ENCODE data around the gene DDI2.
A peak's percentile ranks its signal among the peaks of the same experiment; 100 is the strongest.
"Not testable (repeated sequence)": the region's sequence is repeated elsewhere in the genome, so short reads cannot be mapped to it uniquely, and the experiment has no call there.

The DDI2 gene

GRCh38 chr1:15603050-15603965 is 13.9 kb upstream of the DDI2 start:
- Histone ChIP-seq H3K9ac (ENCODE audit: insufficient read length) (peak overlapping the region; percentile 41), H3K9me3 (ENCODE audit: low read depth, low read length) (no peaks in the 10 kb centered on the region), H3K4me3 (peak overlapping the region; percentile 80), H3K36me3 (ENCODE audit: insufficient read depth, low read length) (no peaks in the 10 kb centered on the region), H3K27ac (no peak overlapping the region)
- peak; percentile 58 for DNase-seq (ENCODE audit: low read depth, low spot score)
- TF ChIP-seq FOXP2 (optimal IDR thresholded peaks at IDR 0.05; ENCODE audit: control extremely low read depth, extremely low read length, insufficient read depth) (no peak), POLR2AphosphoS5 (IDR thresholded peaks at IDR 0.05; ENCODE audit: borderline replicate concordance, low read depth, low read length) (peak; percentile 81)

- not testable (repeated sequence) for H3K9ac ChIP-seq (ENCODE audit: insufficient read length); H3K27ac ChIP-seq; H3K9me3 ChIP-seq (ENCODE audit: low read depth, low read length); DNase-seq (ENCODE audit: low read depth, low spot score); H3K36me3 ChIP-seq (ENCODE audit: insufficient read depth, low read length)
- peak overlapping the region; percentile 80 for H3K4me3 ChIP-seq
Observed at GRCh38 chr1:15603966-15604282, 13.3 kb upstream of the DDI2 start.

GRCh38 chr1:15604400-15604799 is 12.9 kb upstream of the DDI2 start:
- not testable (repeated sequence) for H3K4me3 ChIP-seq; H3K9ac ChIP-seq (ENCODE audit: insufficient read length); H3K9me3 ChIP-seq (ENCODE audit: low read depth, low read length); H3K27ac ChIP-seq; DNase-seq (ENCODE audit: low read depth, low spot score); H3K36me3 ChIP-seq (ENCODE audit: insufficient read depth, low read length)

GRCh38 chr1:15605398-15606383 is 11.6 kb upstream of the DDI2 start:
- no peak for DNase-seq (ENCODE audit: low read depth, low spot score)
- Histone ChIP-seq H3K9ac (ENCODE audit: insufficient read length) (no peak overlapping the region), H3K36me3 (ENCODE audit: insufficient read depth, low read length) (no peaks in the 10 kb centered on the region), H3K9me3 (ENCODE audit: low read depth, low read length) (no peaks in the 10 kb centered on the region), H3K4me3 (no peak overlapping the region), H3K27ac (no peak overlapping the region)
- TF ChIP-seq FOXP2 (optimal IDR thresholded peaks at IDR 0.05; ENCODE audit: control extremely low read depth, extremely low read length, insufficient read depth) (no peak), POLR2AphosphoS5 (IDR thresholded peaks at IDR 0.05; ENCODE audit: borderline replicate concordance, low read depth, low read length) (no peak)

GRCh38 chr1:15609631-15610030 is 7.6 kb upstream of the DDI2 start:
- H3K4me3 ChIP-seq, result no peak overlapping the region
- no peak for TF ChIP-seq FOXP2 (optimal IDR thresholded peaks at IDR 0.05; ENCODE audit: control extremely low read depth, extremely low read length, insufficient read depth)
- no peak for TF ChIP-seq POLR2AphosphoS5 (IDR thresholded peaks at IDR 0.05; ENCODE audit: borderline replicate concordance, low read depth, low read length)
- TF ChIP-seq EZH2 (IDR thresholded peaks at IDR 0.05), result no peak
- H3K36me3 ChIP-seq (ENCODE audit: insufficient read depth, low read length), result no peaks in the 10 kb centered on the region
- H3K9ac ChIP-seq (ENCODE audit: insufficient read length), result no peak overlapping the region
- no peak for DNase-seq (ENCODE audit: low read depth, low spot score)
- H3K9me3 ChIP-seq (ENCODE audit: low read depth, low read length), result no peaks in the 10 kb centered on the region
- H3K27ac ChIP-seq, result no peak overlapping the region

GRCh38 chr1:15610167-15610566 is 7.1 kb upstream of the DDI2 start:
- H3K27ac ChIP-seq, result no peak overlapping the region
- no peaks in the 10 kb centered on the region for H3K36me3 ChIP-seq (ENCODE audit: insufficient read depth, low read length)
- H3K4me3 ChIP-seq, result no peak overlapping the region
- no peak for DNase-seq (ENCODE audit: low read depth, low spot score)
- no peak for TF ChIP-seq FOXP2 (optimal IDR thresholded peaks at IDR 0.05; ENCODE audit: control extremely low read depth, extremely low read length, insufficient read depth)
- no peak for TF ChIP-seq EZH2 (IDR thresholded peaks at IDR 0.05)
- no peak for TF ChIP-seq POLR2AphosphoS5 (IDR thresholded peaks at IDR 0.05; ENCODE audit: borderline replicate concordance, low read depth, low read length)
- H3K9me3 ChIP-seq (ENCODE audit: low read depth, low read length), result no peaks in the 10 kb centered on the region
- H3K9ac ChIP-seq (ENCODE audit: insufficient read length), result no peak overlapping the region

- Histone ChIP-seq H3K9ac (ENCODE audit: insufficient read length) (peak overlapping the region; percentile 80), H3K27ac (peak overlapping the region; percentile 93), H3K9me3 (ENCODE audit: low read depth, low read length) (no peaks in the 10 kb centered on the region), H3K4me3 (peak overlapping the region; percentile 96), H3K36me3 (ENCODE audit: insufficient read depth, low read length) (peaks cover 20% of the 10 kb centered on the region)
- DNase-seq (ENCODE audit: low read depth, low spot score), result no peak
- TF ChIP-seq POLR2AphosphoS5 (IDR thresholded peaks at IDR 0.05; ENCODE audit: borderline replicate concordance, low read depth, low read length) (peak; percentile 73), FOXP2 (optimal IDR thresholded peaks at IDR 0.05; ENCODE audit: control extremely low read depth, extremely low read length, insufficient read depth) (no peak), EZH2 (IDR thresholded peaks at IDR 0.05) (no peak)
Observed at GRCh38 chr1:15616373-15617172, 685 bp upstream of the DDI2 start.

GRCh38 chr1:15618077-15618654 is 908 bp downstream of the DDI2 start:
- no peaks in the 10 kb centered on the region for H3K9me3 ChIP-seq (ENCODE audit: low read depth, low read length)
- no peak for DNase-seq (ENCODE audit: low read depth, low spot score)
- peak overlapping the region; percentile 76 for H3K27ac ChIP-seq
- peak overlapping the region; percentile 96 for H3K4me3 ChIP-seq
- H3K9ac ChIP-seq (ENCODE audit: insufficient read length), result peak overlapping the region; percentile 83
- H3K36me3 ChIP-seq (ENCODE audit: insufficient read depth, low read length), result peaks cover 26% of the 10 kb centered on the region
- TF ChIP-seq FOXP2 (optimal IDR thresholded peaks at IDR 0.05; ENCODE audit: control extremely low read depth, extremely low read length, insufficient read depth) (no peak), POLR2AphosphoS5 (IDR thresholded peaks at IDR 0.05; ENCODE audit: borderline replicate concordance, low read depth, low read length) (no peak), EZH2 (IDR thresholded peaks at IDR 0.05) (no peak)

All from SK-N-MC (cell line).